GM21825 (cell line): ENCODE measurements around the gene POU4F3.
A peak's percentile ranks its signal among the peaks of the same experiment; 100 is the strongest.
"Not testable (repeated sequence)": the region's sequence is repeated elsewhere in the genome, so short reads cannot be mapped to it uniquely, and the experiment has no call there.

Experiments
- ATAC-seq: cut with Tn5 transposase; IDR thresholded peaks from one replicate; pipeline ENCODE4 v1.9.1; 2021; ENCODE audit warnings: mild to moderate bottlenecking, moderate library complexity; ENCODE audit not compliant: unreplicated experiment

Gene POU4F3

GRCh38 chr5:146338774-146339714 is at the start of gene POU4F3:
TSS of gene POU4F3 (plus strand) at chr5:146338839. CDS start at chr5:146339113, 274 bp downstream.
- ATAC-seq: no peak

GRCh38 chr5:146290318-146290717 is 48.3 kb upstream of the POU4F3 start:
- ATAC-seq: no peak

GRCh38 chr5:146291421-146292074 is 47.1 kb upstream of the POU4F3 start:
- peak; percentile 70 for ATAC-seq

GRCh38 chr5:146296245-146296644 is 42.4 kb upstream of the POU4F3 start:
- no peak for ATAC-seq

GRCh38 chr5:146298920-146299319 is 39.7 kb upstream of the POU4F3 start:
- ATAC-seq: not testable (repeated sequence)

- no peak for ATAC-seq
Observed at GRCh38 chr5:146301626-146302025, 37.0 kb upstream of the POU4F3 start.

GRCh38 chr5:146302406-146302805 is 36.2 kb upstream of the POU4F3 start:
- ATAC-seq: no peak

GRCh38 chr5:146306838-146307237 is 31.8 kb upstream of the POU4F3 start:
- ATAC-seq: no peak

- no peak for ATAC-seq
Observed at GRCh38 chr5:146307796-146308195, 30.8 kb upstream of the POU4F3 start.

GRCh38 chr5:146310540-146310939 is 28.1 kb upstream of the POU4F3 start:
- no peak for ATAC-seq

- ATAC-seq: no peak
Observed at GRCh38 chr5:146311278-146311677, 27.4 kb upstream of the POU4F3 start.

GRCh38 chr5:146313027-146313426 is 25.6 kb upstream of the POU4F3 start:
- ATAC-seq: no peak

GRCh38 chr5:146321571-146321970 is 17.1 kb upstream of the POU4F3 start:
- no peak for ATAC-seq

GRCh38 chr5:146327257-146327870 is 11.3 kb upstream of the POU4F3 start:
- ATAC-seq: no peak

- no peak for ATAC-seq
Observed at GRCh38 chr5:146327989-146328388, 10.7 kb upstream of the POU4F3 start.

- ATAC-seq: no peak
Observed at GRCh38 chr5:146329697-146330096, 8.9 kb upstream of the POU4F3 start.

GRCh38 chr5:146331423-146331822 is 7.2 kb upstream of the POU4F3 start:
- no peak for ATAC-seq

- ATAC-seq: no peak
Observed at GRCh38 chr5:146334074-146334533, 4.5 kb upstream of the POU4F3 start.

- ATAC-seq: no peak
Observed at GRCh38 chr5:146336197-146336596, 2.4 kb upstream of the POU4F3 start.

- ATAC-seq: no peak
Observed at GRCh38 chr5:146337264-146337904, 1.3 kb upstream of the POU4F3 start.

- no peak for ATAC-seq
Observed at GRCh38 chr5:146337928-146338327, 711 bp upstream of the POU4F3 start.
